ENCODE results near the gene PLEKHB1. TPM values are rescaled to one million over a fixed set of nuclear protein-coding genes. Genes with fewer than 3 reads are reported as not detected.

The PLEKHB1 gene
- total RNA-seq, 1 experiment from 2014 or later: 37.1 TPM

- H3T11ph ChIP-seq (ENCODE audit: low read length): no peak overlapping the region
- TF ChIP-seq CTCF (conservative IDR thresholded peaks at IDR 0.05): no peak
- no peak for DNase-seq
- Mint-ChIP-seq H3K27ac (no peak overlapping the region), H3K4me3 (no peak overlapping the region), H3K36me3 (ENCODE audit: insufficient read depth in 1 of 3, low read depth in 3 of 3) (no peaks in the 10 kb centered on the region), H3K4me1 (peaks cover 3 to 4% of the 10 kb centered on the region in 2 experiments; a peak in 2 of 4 replicates), H3K9me3 (no peaks in the 10 kb centered on the region), H3K27me3 (ENCODE audit: low read depth) (0 out of 2 replicates have a peak, but pooled peaks cover 2% of the 10 kb centered on the region)
- no peak overlapping the region for H4K5ac ChIP-seq (ENCODE audit: insufficient read length, low read depth, low read length)
- no peak overlapping the region for H2BK15ac ChIP-seq (ENCODE audit: low read depth, low read length)
- H3K27me3 ChIP-seq (ENCODE audit: insufficient read depth, low read length): no peaks in the 10 kb centered on the region
- H3K23ac ChIP-seq (ENCODE audit: insufficient read length, low read depth, low read length): no peak overlapping the region
- H2BK5ac ChIP-seq (ENCODE audit: insufficient read length, low read length): no peak overlapping the region
- H2AFZ ChIP-seq (ENCODE audit: low read length): no peak overlapping the region
- no peaks in the 10 kb centered on the region for H3K4me1 ChIP-seq (ENCODE audit: insufficient read depth, low read length)
- no peak overlapping the region for H3K4ac ChIP-seq (ENCODE audit: low read depth, low read length)
- no peak overlapping the region for H2AK5ac ChIP-seq (ENCODE audit: insufficient read length, low read length)
- no peaks in the 10 kb centered on the region for H3K79me1 ChIP-seq (ENCODE audit: insufficient read depth, low read depth, low read length, poor library complexity, severe bottlenecking)
- no peak overlapping the region for H4K8ac ChIP-seq (replicated peaks; ENCODE audit: insufficient read length, low read depth, low read length)
- no peak overlapping the region for H4K91ac ChIP-seq (ENCODE audit: insufficient read length, low read depth, low read length)
- no peak overlapping the region for H3K18ac ChIP-seq (ENCODE audit: insufficient read length, low read depth, low read length)
- no peaks in the 10 kb centered on the region for H3K23me2 ChIP-seq (ENCODE audit: insufficient read length, low read depth, low read length, poor library complexity, severe bottlenecking)
- no peak overlapping the region for H3K56ac ChIP-seq (ENCODE audit: insufficient read length, low read depth, low read length)
- no peaks in the 10 kb centered on the region for H4K20me1 ChIP-seq (ENCODE audit: control insufficient read depth, insufficient read depth, insufficient read length)
- H3K14ac ChIP-seq (ENCODE audit: insufficient read depth, low read length): no peak overlapping the region
- no peak overlapping the region for H3K9ac ChIP-seq (ENCODE audit: extremely low read depth, insufficient read length, low read length)
- H3K27ac ChIP-seq (ENCODE audit: insufficient read length, low read depth, low read length): no peak overlapping the region
- H2BK12ac ChIP-seq (ENCODE audit: insufficient read length, low read depth, low read length): no peak overlapping the region
- H3K79me2 ChIP-seq (ENCODE audit: insufficient read depth, low read length): no peaks in the 10 kb centered on the region
- no peak overlapping the region for H2BK20ac ChIP-seq (ENCODE audit: low read depth, low read length, poor library complexity, severe bottlenecking)
- no peaks in the 10 kb centered on the region for H3K9me3 ChIP-seq (ENCODE audit: control insufficient read depth, low read depth, low read length)
- H2BK120ac ChIP-seq (ENCODE audit: low read depth, low read length, poor library complexity, severe bottlenecking): no peak overlapping the region
- H3K4me2 ChIP-seq (ENCODE audit: insufficient read depth, insufficient read length, low read length): no peak overlapping the region
Measured at GRCh38 chr11:73614591-73614990, 31.8 kb upstream of the PLEKHB1 start.

All from H9 (cell line).